OCI-LY3 (cell line): ENCODE data around the gene KCNJ8.

Experiments used
- H2AFZ ChIP-seq: fragments of 200-600, 300-600 bp; shearing (Covaris generic); 2 replicates; pipeline ENCODE4 v1.6.0; 2014; ENCODE audit warnings: antibody characterized with exemption, low read depth, low read length
- H3K27ac ChIP-seq: fragments of 200-600, 300-600 bp; sonication (generic); 2 replicates; pipeline ENCODE4 v1.5.1; 2014; ENCODE audit warnings: mild to moderate bottlenecking, low read length, moderate library complexity, mixed read lengths
- H3K27me3 ChIP-seq: fragments of 200-600, 300-600 bp; sonication (generic); 2 replicates; pipeline ENCODE4 v1.6.1; 2014; ENCODE audit warnings: low read depth, low read length, mixed read lengths
- H3K36me3 ChIP-seq: fragments of 200-600, 300-600 bp; sonication (generic); replicated peaks from 2 replicates; pipeline ENCODE3; 2014; ENCODE audit warnings: low read depth, low read length, mixed read lengths
- H3K4me1 ChIP-seq: fragments of 300-600, 200-600 bp; sonication (generic); 2 replicates; pipeline ENCODE4 v1.6.1; 2014; ENCODE audit warnings: low read length, mixed read lengths
- H3K4me2 ChIP-seq: fragments of 200-600, 300-600 bp; sonication (generic); 2 replicates; pipeline ENCODE4 v1.6.1; 2014; ENCODE audit warnings: low read length, mixed read lengths
- H3K4me3 ChIP-seq: fragments of 300-600, 200-600 bp; sonication (generic); 2 replicates; pipeline ENCODE4 v1.5.1; 2014; ENCODE audit warnings: antibody characterized with exemption, mild to moderate bottlenecking, low read length, moderate library complexity
- H3K79me2 ChIP-seq: fragments of 300-600, 200-600 bp; shearing (Covaris generic); 2 replicates; pipeline ENCODE4 v1.6.1; 2014; ENCODE audit warnings: mild to moderate bottlenecking, low read length, mixed read lengths
- H3K9ac ChIP-seq: fragments of 300-600, 200-600 bp; shearing (Covaris generic); 2 replicates; pipeline ENCODE4 v1.6.0; 2014; ENCODE audit warnings: mild to moderate bottlenecking, low read length, moderate library complexity
- H3K9me3 ChIP-seq: fragments of 200-600, 300-600 bp; shearing (Covaris generic); 2 replicates; pipeline ENCODE4 v1.6.1; 2014; ENCODE audit warnings: low read length, mixed read lengths; ENCODE audit not compliant: insufficient read depth
- H4K20me1 ChIP-seq: fragments of 200-600, 300-600 bp; sonication (generic); 2 replicates; pipeline ENCODE4 v1.6.1; 2016; ENCODE audit warnings: low read length, mixed read lengths; ENCODE audit not compliant: insufficient read depth
- EZH2phosphoT487 ChIP-seq: fragments of 200-600 bp; shearing (Covaris generic); IDR thresholded peaks from 2 replicates; pipeline ENCODE4 v1.6.1; 2018; ENCODE audit warnings: antibody characterized with exemption, mixed run types, low read depth
- TF ChIP-seq, protein P1 (sequence below): fragments of 200-600, 300-600 bp; sonication (generic); IDR thresholded peaks from 2 replicates; pipeline ENCODE4 v1.5.1; 2014; ENCODE audit warnings: antibody characterized with exemption, low read length, low read depth

KCNJ8 gene

GRCh38 chr12:21775133-21775820 lies 771 bp upstream of the KCNJ8 start:
- Histone ChIP-seq H3K4me2 (peak overlapping the region; percentile 36), H3K27ac (no peak overlapping the region), H3K27me3 (no peaks in the 10 kb centered on the region)

GRCh38 chr12:21773806-21774205 lies 700 bp downstream of the KCNJ8 start:
- no peaks in the 10 kb centered on the region for H3K9me3 ChIP-seq
- no peaks in the 10 kb centered on the region for H3K27me3 ChIP-seq
- peak overlapping the region; percentile 78; the same call in 1 of the 2 replicates for H3K4me3 ChIP-seq
- no peaks in the 10 kb centered on the region for H3K4me1 ChIP-seq
- H2AFZ ChIP-seq: no peak overlapping the region
- no peaks in the 10 kb centered on the region for H3K36me3 ChIP-seq
- no peaks in the 10 kb centered on the region for H3K79me2 ChIP-seq
- no peak overlapping the region for H3K9ac ChIP-seq
- H4K20me1 ChIP-seq: no peaks in the 10 kb centered on the region
- no peak overlapping the region for H3K27ac ChIP-seq
- no peak overlapping the region for H3K4me2 ChIP-seq
- TF ChIP-seq, protein P1, sequence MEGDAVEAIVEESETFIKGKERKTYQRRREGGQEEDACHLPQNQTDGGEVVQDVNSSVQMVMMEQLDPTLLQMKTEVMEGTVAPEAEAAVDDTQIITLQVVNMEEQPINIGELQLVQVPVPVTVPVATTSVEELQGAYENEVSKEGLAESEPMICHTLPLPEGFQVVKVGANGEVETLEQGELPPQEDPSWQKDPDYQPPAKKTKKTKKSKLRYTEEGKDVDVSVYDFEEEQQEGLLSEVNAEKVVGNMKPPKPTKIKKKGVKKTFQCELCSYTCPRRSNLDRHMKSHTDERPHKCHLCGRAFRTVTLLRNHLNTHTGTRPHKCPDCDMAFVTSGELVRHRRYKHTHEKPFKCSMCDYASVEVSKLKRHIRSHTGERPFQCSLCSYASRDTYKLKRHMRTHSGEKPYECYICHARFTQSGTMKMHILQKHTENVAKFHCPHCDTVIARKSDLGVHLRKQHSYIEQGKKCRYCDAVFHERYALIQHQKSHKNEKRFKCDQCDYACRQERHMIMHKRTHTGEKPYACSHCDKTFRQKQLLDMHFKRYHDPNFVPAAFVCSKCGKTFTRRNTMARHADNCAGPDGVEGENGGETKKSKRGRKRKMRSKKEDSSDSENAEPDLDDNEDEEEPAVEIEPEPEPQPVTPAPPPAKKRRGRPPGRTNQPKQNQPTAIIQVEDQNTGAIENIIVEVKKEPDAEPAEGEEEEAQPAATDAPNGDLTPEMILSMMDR: no peak
- TF ChIP-seq EZH2phosphoT487: no peak

More at GRCh38 chr12:21775133-21775820, 771 bp upstream of the KCNJ8 start:
- peak overlapping the region; percentile 78 for H3K4me3 ChIP-seq
- no peaks in the 10 kb centered on the region for H3K9me3 ChIP-seq
- H2AFZ ChIP-seq: no peak overlapping the region
- TF ChIP-seq, protein P1: no peak
- TF ChIP-seq EZH2phosphoT487: no peak
- no peaks in the 10 kb centered on the region for H4K20me1 ChIP-seq
- H3K9ac ChIP-seq: no peak overlapping the region
- H3K79me2 ChIP-seq: no peaks in the 10 kb centered on the region
- no peaks in the 10 kb centered on the region for H3K36me3 ChIP-seq
- no peaks in the 10 kb centered on the region for H3K4me1 ChIP-seq

DNA sequence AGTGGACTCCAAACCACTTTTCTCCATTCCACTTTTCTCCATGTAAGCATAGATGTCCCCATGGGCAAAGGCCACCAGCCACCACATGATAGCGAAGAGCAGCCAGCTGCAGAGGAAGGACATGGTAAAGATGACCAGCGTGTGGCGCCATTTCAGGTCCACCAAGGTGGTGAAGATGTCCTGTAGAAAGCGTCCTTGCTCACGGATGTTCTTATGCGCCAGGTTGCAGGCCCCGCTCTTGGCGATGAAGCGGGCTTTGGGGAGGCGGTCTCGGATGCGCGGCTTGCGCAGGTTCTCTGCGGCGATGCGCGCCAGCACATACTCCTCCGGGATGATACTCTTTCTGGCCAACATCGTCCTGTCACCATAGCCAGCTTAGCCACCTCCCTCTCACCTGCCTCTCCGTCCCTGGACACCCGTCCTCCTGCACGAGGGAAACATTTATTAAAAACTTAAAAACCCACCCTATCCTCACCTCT lies 1.2 kb downstream of the KCNJ8 start:
- no peak overlapping the region for H3K27ac ChIP-seq
- H3K4me1 ChIP-seq: no peaks in the 10 kb centered on the region
- TF ChIP-seq, protein P1: peak; percentile 34
- TF ChIP-seq EZH2phosphoT487: no peak
- no peaks in the 10 kb centered on the region for H3K9me3 ChIP-seq
- no peaks in the 10 kb centered on the region for H3K36me3 ChIP-seq
- H3K4me3 ChIP-seq: no peak overlapping the region
- H3K4me2 ChIP-seq: no peak overlapping the region
- H3K9ac ChIP-seq: no peak overlapping the region
- H4K20me1 ChIP-seq: no peaks in the 10 kb centered on the region
- no peaks in the 10 kb centered on the region for H3K79me2 ChIP-seq
- no peaks in the 10 kb centered on the region for H3K27me3 ChIP-seq
- no peak overlapping the region for H2AFZ ChIP-seq

GRCh38 chr12:21771311-21771710 lies 3.2 kb downstream of the KCNJ8 start:
- no peaks in the 10 kb centered on the region for H3K79me2 ChIP-seq
- H3K4me3 ChIP-seq: no peak overlapping the region
- H3K27me3 ChIP-seq: no peaks in the 10 kb centered on the region
- H4K20me1 ChIP-seq: no peaks in the 10 kb centered on the region
- no peaks in the 10 kb centered on the region for H3K9me3 ChIP-seq
- no peak overlapping the region for H3K27ac ChIP-seq
- TF ChIP-seq, protein P1: no peak
- no peak for TF ChIP-seq EZH2phosphoT487
- no peak overlapping the region for H3K9ac ChIP-seq
- peaks cover 5% of the 10 kb centered on the region for H3K4me1 ChIP-seq
- H3K4me2 ChIP-seq: no peak overlapping the region
- H3K36me3 ChIP-seq: no peaks in the 10 kb centered on the region
- H2AFZ ChIP-seq: no peak overlapping the region
